Fibroblast of lung (primary cell): Measurements from ENCODE around the gene LUC7L. TPM values are rescaled to one million over a fixed set of nuclear protein-coding genes. Genes with fewer than 3 reads are reported as not detected.
"Not testable (repeated sequence)": the region's sequence is repeated elsewhere in the genome, so short reads cannot be mapped to it uniquely, and the experiment has no call there.

ENCODE experiments used
- DNase-seq, 2 donors: peaks; one replicate each; pipeline versions ENCODE4 v3.0.0 to v3.0.0-alpha.2; 2010; ENCODE audit warnings: low read depth in 2 of 2
- H2AFZ ChIP-seq: 2 replicates; pipeline ENCODE4 v1.5.1; 2012; ENCODE audit warnings: low read length, control low read depth, inconsistent platforms
- H3K27ac ChIP-seq: 2 replicates; pipeline ENCODE4 v1.5.1; 2011; ENCODE audit warnings: low read length, control low read depth; ENCODE audit not compliant: insufficient read depth
- H3K27me3 ChIP-seq: 2 replicates; pipeline ENCODE4 v1.5.1; 2011; ENCODE audit warnings: mild to moderate bottlenecking, low read length; ENCODE audit not compliant: control insufficient read depth, insufficient read depth
- H3K36me3 ChIP-seq: 2 replicates; pipeline ENCODE4 v1.5.1; 2011; ENCODE audit warnings: low read length; ENCODE audit not compliant: control insufficient read depth, insufficient read depth
- H3K4me1 ChIP-seq: 2 replicates; pipeline ENCODE4 v1.5.1; 2011; ENCODE audit warnings: low read length; ENCODE audit not compliant: control insufficient read depth, insufficient read depth; ENCODE audit errors: extremely low read depth
- H3K4me2 ChIP-seq: 2 replicates; pipeline ENCODE4 v1.5.1; 2011; ENCODE audit warnings: low read length, control low read depth; ENCODE audit not compliant: insufficient read depth; ENCODE audit errors: extremely low read depth
- H3K4me3 ChIP-seq, 4 experiments: fragments of 200-600 bp in 1 of 4; sonication (generic) in 1 of 4; replicated peaks in 1 of 4; 2 replicates each; pipeline ENCODE4 v1.5.1; 2011 to 2016; ENCODE audit warnings: low read length in 4 of 4, low read depth in 3 of 4, mild to moderate bottlenecking in 3 of 4, control low read depth in 2 of 4, inconsistent platforms in 1 of 4, mixed read lengths in 1 of 4; ENCODE audit not compliant: insufficient read depth in 1 of 4; ENCODE audit errors: control extremely low read depth in 1 of 4
- H3K79me2 ChIP-seq: 2 replicates; pipeline ENCODE4 v1.5.1; 2012; ENCODE audit warnings: mild to moderate bottlenecking, low read length, inconsistent platforms; ENCODE audit not compliant: control insufficient read depth, insufficient read depth
- H3K9ac ChIP-seq: 2 replicates; pipeline ENCODE4 v1.5.1; 2011; ENCODE audit warnings: mild to moderate bottlenecking, low read length, control low read depth; ENCODE audit not compliant: insufficient read depth
- H3K9me3 ChIP-seq: 2 replicates; pipeline ENCODE4 v1.5.1; 2012; ENCODE audit warnings: low read depth, low read length; ENCODE audit not compliant: control insufficient read depth, insufficient read depth
- H4K20me1 ChIP-seq: 2 replicates; pipeline ENCODE4 v1.5.1; 2011; ENCODE audit warnings: low read length; ENCODE audit not compliant: control insufficient read depth, insufficient read depth; ENCODE audit errors: extremely low read depth
- EZH2 ChIP-seq: IDR thresholded peaks from 2 replicates; pipeline ENCODE4 v1.5.1; 2012; ENCODE audit warnings: low read length, control low read depth, mild to moderate bottlenecking; ENCODE audit errors: missing control alignments
- polyA plus RNA-seq, 2 donors: library from polyadenylated mRNA; depleted of rRNA in 1 of 2; stranded (reverse) in 1 of 2; unstranded in 1 of 2; fragments of >200 nt; gene quantifications; 2 replicates each; pipeline ENCODE4 v1.2.1, GENCODE V29; 2011 to 2012; ENCODE audit warnings: missing spikeins in 1 of 2
- total RNA-seq: library from RNA; depleted of rRNA; stranded (reverse); fragments of >200 nt; gene quantifications from 2 replicates; pipeline ENCODE4 v1.2.1, GENCODE V29; 2014
- TF ChIP-seq, protein P1 (sequence below), 2 donors: IDR thresholded peaks in 1 of 2; conservative IDR thresholded peaks in 1 of 2; 1 replicate in 1 of 2; 2 replicates in 1 of 2; pipeline ENCODE4 v1.5.1; 2011 to 2012; ENCODE audit warnings: low read length in 2 of 2, control low read depth in 1 of 2, inconsistent platforms in 1 of 2, low read depth in 1 of 2, mild to moderate bottlenecking in 1 of 2

The LUC7L gene
- total and polyA plus RNA-seq, 2 donors (not counting 1 experiment from before 2014, with no cell fraction given) = 30.9 to 38.0 TPM

DNA sequence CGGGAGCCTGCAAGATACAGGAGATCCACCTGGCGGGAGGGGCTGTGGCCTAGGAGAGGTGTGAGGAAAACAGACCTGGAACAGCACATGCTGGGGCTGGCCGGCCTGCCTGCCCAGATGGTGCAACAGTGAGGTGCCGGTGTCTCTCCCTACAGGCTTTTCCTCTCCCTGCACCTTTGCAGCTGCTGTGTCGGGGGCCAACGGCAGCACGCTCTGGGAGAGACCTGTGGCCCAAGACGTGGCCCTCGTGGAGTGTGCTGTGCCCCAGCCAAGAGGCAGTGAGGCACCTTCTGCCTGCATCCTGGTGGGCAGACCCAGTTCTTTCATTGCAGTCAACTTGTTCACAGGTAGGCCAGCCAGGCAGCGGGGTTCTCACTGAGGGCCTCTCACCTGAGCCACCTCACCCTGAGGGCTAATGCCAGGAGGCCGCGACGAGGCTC lies 30.6 kb upstream of the LUC7L start:
- Histone ChIP-seq H4K20me1 (no peaks in the 10 kb centered on the region), H3K4me3 (no peak overlapping the region), H3K9ac (no peak overlapping the region), H3K4me1 (no peaks in the 10 kb centered on the region), H3K9me3 (no peaks in the 10 kb centered on the region), H3K4me2 (no peak overlapping the region), H3K36me3 (peaks cover 6% of the 10 kb centered on the region), H3K79me2 (no peaks in the 10 kb centered on the region), H2AFZ (no peak overlapping the region), H3K27me3 (no peaks in the 10 kb centered on the region), H3K27ac (no peak overlapping the region)
- no peak for DNase-seq
- TF ChIP-seq, protein P1, sequence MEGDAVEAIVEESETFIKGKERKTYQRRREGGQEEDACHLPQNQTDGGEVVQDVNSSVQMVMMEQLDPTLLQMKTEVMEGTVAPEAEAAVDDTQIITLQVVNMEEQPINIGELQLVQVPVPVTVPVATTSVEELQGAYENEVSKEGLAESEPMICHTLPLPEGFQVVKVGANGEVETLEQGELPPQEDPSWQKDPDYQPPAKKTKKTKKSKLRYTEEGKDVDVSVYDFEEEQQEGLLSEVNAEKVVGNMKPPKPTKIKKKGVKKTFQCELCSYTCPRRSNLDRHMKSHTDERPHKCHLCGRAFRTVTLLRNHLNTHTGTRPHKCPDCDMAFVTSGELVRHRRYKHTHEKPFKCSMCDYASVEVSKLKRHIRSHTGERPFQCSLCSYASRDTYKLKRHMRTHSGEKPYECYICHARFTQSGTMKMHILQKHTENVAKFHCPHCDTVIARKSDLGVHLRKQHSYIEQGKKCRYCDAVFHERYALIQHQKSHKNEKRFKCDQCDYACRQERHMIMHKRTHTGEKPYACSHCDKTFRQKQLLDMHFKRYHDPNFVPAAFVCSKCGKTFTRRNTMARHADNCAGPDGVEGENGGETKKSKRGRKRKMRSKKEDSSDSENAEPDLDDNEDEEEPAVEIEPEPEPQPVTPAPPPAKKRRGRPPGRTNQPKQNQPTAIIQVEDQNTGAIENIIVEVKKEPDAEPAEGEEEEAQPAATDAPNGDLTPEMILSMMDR (conservative IDR thresholded peaks at IDR 0.05 in 1 of 2, IDR thresholded peaks at IDR 0.05 in 1 of 2; ENCODE audit: low read depth in 1 of 2, low read length in 2 of 2) = no peak
- TF ChIP-seq EZH2 = no peak

DNA sequence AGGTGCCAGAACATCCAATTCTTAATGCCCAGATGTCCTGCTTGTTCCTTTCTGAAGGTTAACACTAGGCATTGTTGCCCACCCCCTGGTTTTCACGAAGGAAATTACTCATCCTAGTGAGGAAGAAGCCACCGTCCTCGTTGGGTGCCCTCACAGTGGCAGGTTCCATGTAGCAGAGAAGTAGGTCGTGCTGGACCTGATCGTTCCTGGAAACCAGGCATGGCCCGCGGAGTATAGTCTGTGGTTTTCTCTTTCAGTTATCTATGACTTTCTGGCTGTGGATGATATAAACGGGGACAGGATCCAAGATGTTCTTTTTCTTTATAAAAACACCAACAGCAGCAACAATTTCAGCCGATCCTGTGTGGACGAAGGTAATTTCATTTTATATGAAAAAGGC lies 30.0 kb upstream of the LUC7L start:
- no peak overlapping the region for H3K27ac ChIP-seq
- no peaks in the 10 kb centered on the region for H3K9me3 ChIP-seq
- TF ChIP-seq, protein P1 (conservative IDR thresholded peaks at IDR 0.05 in 1 of 2, IDR thresholded peaks at IDR 0.05 in 1 of 2; ENCODE audit: low read depth in 1 of 2, low read length in 2 of 2) = no peak
- TF ChIP-seq EZH2 = no peak
- H3K4me1 ChIP-seq = no peaks in the 10 kb centered on the region
- peaks cover 6% of the 10 kb centered on the region for H3K36me3 ChIP-seq
- no peak for DNase-seq
- H3K4me3 ChIP-seq = no peak overlapping the region
- no peaks in the 10 kb centered on the region for H3K27me3 ChIP-seq
- H3K4me2 ChIP-seq = no peak overlapping the region
- H3K9ac ChIP-seq = no peak overlapping the region
- H4K20me1 ChIP-seq = no peaks in the 10 kb centered on the region
- no peaks in the 10 kb centered on the region for H3K79me2 ChIP-seq
- H2AFZ ChIP-seq = no peak overlapping the region

DNA sequence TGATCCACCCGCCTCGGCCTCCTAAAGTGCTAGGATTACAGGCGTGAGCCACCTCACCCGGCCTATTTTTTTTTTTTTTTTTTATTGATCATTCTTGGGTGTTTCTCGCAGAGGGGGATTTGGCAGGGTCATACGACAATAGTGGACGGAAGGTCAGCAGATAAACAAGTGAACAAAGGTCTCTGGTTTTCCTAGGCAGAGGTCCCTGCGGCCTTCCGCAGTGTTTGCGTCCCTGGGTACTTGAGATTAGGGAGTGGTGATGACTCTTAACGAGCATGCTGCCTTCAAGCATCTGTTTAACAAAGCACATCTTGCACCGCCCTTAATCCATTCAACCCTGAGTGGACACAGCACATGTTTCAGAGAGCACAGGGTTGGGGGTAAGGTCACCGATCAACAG lies 28.8 kb upstream of the LUC7L start:
- not testable (repeated sequence) for H3K27me3 ChIP-seq, H3K27ac ChIP-seq, H3K9ac ChIP-seq, H3K4me1 ChIP-seq, DNase-seq, H3K4me3 ChIP-seq, H3K4me2 ChIP-seq, H3K9me3 ChIP-seq, H2AFZ ChIP-seq, H3K36me3 ChIP-seq, H3K79me2 ChIP-seq, H4K20me1 ChIP-seq
